Right lobe of liver (tissue), 4 donors: ENCODE results near the gene ATOH8.

ENCODE experiments used
- POLR2A ChIP-seq: fragments of 450-650 bp; IDR thresholded peaks from one replicate; pipeline ENCODE4 v1.6.1; 2017; ENCODE audit warnings: antibody characterized with exemption, mild to moderate bottlenecking
- TF ChIP-seq, protein P1 (sequence below), 4 donors: fragments of 200-600 bp in 3 of 4; fragments of 450-650 bp in 1 of 4; IDR thresholded peaks; one replicate each; pipeline versions ENCODE4 v1.5.1 to v1.8.0; 2016 to 2022; ENCODE audit warnings: antibody characterized with exemption in 4 of 4, mild to moderate bottlenecking in 2 of 4
- donor health status: DM: no; HTN: no; CAD: no.
- donor health status: DM: no; HTN: no; CAD: no.
- donor health status: DM: no; HTN: yes; CAD: no.

GRCh38 chr2:85827879-85828569 lies 74.2 kb downstream of the ATOH8 start:
- TF ChIP-seq, protein P1, sequence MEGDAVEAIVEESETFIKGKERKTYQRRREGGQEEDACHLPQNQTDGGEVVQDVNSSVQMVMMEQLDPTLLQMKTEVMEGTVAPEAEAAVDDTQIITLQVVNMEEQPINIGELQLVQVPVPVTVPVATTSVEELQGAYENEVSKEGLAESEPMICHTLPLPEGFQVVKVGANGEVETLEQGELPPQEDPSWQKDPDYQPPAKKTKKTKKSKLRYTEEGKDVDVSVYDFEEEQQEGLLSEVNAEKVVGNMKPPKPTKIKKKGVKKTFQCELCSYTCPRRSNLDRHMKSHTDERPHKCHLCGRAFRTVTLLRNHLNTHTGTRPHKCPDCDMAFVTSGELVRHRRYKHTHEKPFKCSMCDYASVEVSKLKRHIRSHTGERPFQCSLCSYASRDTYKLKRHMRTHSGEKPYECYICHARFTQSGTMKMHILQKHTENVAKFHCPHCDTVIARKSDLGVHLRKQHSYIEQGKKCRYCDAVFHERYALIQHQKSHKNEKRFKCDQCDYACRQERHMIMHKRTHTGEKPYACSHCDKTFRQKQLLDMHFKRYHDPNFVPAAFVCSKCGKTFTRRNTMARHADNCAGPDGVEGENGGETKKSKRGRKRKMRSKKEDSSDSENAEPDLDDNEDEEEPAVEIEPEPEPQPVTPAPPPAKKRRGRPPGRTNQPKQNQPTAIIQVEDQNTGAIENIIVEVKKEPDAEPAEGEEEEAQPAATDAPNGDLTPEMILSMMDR (IDR thresholded peaks at IDR 0.05) = no peak
- TF ChIP-seq POLR2A = no peak
